ENCODE data around the gene FSIP1.

DNA sequence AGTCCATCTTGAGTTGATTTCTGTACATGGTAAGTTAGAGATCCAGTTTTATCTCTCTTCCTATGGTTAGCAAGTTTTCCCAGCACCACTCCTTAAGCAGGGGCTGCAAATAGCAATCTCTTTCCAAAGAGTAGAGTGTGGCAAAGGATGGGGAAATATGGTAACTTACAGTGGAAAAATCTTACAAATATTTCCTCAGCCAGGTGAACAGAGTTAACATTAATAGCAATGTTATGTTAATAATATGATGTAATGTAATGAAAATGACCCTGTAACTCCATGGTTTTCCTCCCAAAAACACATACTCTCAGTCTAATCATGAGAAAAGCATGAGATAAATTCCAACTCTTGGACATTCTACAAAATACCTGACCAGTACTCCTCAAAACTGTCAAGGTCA is 30.4 kb downstream of the FSIP1 start:
- TF ChIP-seq POLR2A (IDR thresholded peaks at IDR 0.05; ENCODE audit: low read depth, low read length) (no peak), POLR2AphosphoS5 (IDR thresholded peaks at IDR 0.05; ENCODE audit: low read depth, low read length) (no peak), TAF1 (IDR thresholded peaks at IDR 0.05; ENCODE audit: low read depth, low read length) (no peak), SPI1 (IDR thresholded peaks at IDR 0.05; ENCODE audit: low read depth, low read length) (no peak), PAX5 (IDR thresholded peaks at IDR 0.05; ENCODE audit: insufficient read depth, low read length, severe bottlenecking) (no peak), POU2F2 (IDR thresholded peaks at IDR 0.05; ENCODE audit: low read depth, low read length) (no peak)
